Fibroblast of the aortic adventitia (primary cell): ENCODE data around the gene ZNRF3. TPM values are rescaled to one million over a fixed set of nuclear protein-coding genes. Genes with fewer than 3 reads are reported as not detected.

Experiments used
- DNase-seq: peaks from one replicate; pipeline ENCODE4 v3.0.0-alpha.2; 2010; ENCODE audit warnings: low read depth
- H3K4me3 ChIP-seq: 2 replicates; pipeline ENCODE4 v1.5.1; 2011; ENCODE audit warnings: low read depth, mild to moderate bottlenecking, control low read depth, low read length, moderate library complexity
- CTCF ChIP-seq: IDR thresholded peaks from 2 replicates; pipeline ENCODE4 v1.5.1; 2011; ENCODE audit warnings: mild to moderate bottlenecking, low read length, control low read depth, inconsistent platforms; ENCODE audit not compliant: insufficient read depth
- total RNA-seq: library from RNA; depleted of rRNA; stranded (reverse); fragments of >200 nt; gene quantifications from 2 replicates; pipeline ENCODE4 v1.2.3, GENCODE V29; 2012; ENCODE audit warnings: low replicate concordance

Gene ZNRF3
- total RNA-seq, 1 donor, result 4.4 TPM

GRCh38 chr22:29012952-29013351 lies 129.6 kb downstream of the ZNRF3 start:
- no peak for DNase-seq
- TF ChIP-seq CTCF, result no peak
- no peak overlapping the region for H3K4me3 ChIP-seq

GRCh38 chr22:29014293-29014692 lies 130.9 kb downstream of the ZNRF3 start:
- no peak overlapping the region for H3K4me3 ChIP-seq
- DNase-seq, result no peak
- no peak for TF ChIP-seq CTCF

DNA sequence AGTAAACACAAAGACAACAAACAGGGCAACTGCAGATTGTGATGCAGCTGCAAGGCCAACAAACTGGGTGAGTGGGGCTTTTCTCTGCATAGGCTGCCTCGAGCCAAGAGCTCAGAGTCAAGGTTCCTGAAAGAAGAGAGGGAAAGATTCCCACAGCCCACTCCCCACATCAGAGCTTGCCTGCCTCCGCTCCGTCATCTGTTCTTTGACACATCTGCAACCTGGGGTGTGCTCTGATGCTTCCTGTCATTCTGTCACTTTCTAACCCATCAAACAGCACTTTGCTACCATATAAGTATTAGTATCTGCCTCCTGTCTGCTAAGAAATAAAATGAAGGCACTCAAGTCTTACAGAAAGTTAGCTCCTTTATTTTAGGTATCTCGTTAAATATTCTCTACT lies 131.4 kb downstream of the ZNRF3 start:
- TF ChIP-seq CTCF, result no peak
- DNase-seq, result no peak
- no peak overlapping the region for H3K4me3 ChIP-seq

- no peak for DNase-seq
- H3K4me3 ChIP-seq, result no peak overlapping the region
- no peak for TF ChIP-seq CTCF
Observed at GRCh38 chr22:29016067-29016938, 132.9 kb downstream of the ZNRF3 start.

DNA sequence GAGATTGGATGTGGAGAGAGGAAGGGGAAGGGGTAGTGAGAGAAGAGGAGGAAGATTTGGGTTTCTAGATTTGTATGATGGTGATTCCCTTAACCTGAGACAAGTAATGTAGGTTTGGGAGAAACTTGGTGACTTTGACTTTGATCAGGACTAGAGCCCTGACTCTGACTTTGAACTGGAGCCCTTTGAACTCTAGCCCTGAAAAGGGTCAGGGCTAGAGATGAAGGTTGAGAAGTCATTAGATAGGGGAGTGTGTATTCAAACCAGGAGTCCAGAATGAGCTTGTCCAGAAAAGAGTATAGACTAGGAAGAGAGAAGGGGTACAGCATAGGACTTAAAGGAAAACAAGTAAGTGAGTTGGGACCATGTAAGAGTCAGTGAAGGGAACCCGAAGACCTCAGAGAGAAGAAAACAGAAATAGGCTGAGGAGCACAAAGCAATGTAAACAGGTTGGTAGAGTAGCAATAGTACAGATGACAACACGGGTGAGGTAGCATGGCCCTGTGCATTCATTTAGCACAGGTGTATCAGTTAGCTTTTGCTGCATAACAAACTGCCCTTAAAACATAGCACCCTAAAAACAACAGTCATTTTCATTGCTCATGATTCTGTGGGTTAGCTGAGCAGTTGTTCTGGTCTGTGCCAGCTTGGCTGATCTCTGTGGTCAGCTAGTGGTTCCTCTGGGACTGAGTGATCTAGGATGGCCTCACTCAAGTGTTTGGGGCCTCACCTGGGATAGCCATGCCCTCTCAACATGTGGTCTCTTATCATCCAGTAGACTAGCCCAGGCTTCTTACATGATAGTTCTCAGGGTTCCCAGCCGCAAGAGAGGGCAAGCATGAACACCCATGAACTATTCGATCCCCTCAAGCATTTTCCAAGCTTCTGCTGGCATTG lies 135.2 kb downstream of the ZNRF3 start:
- DNase-seq, result no peak
- no peak overlapping the region for H3K4me3 ChIP-seq
- no peak for TF ChIP-seq CTCF

- no peak for DNase-seq
- H3K4me3 ChIP-seq, result no peak overlapping the region
- TF ChIP-seq CTCF, result no peak
Observed at GRCh38 chr22:29022101-29022817, 138.9 kb downstream of the ZNRF3 start.
